ENCODE measurements around the gene SMG5. TPM values are rescaled to one million over a fixed set of nuclear protein-coding genes. Genes with fewer than 3 reads are reported as not detected.
"Not testable (repeated sequence)": the region's sequence is repeated elsewhere in the genome, so short reads cannot be mapped to it uniquely, and the experiment has no call there.

Gene SMG5
- total and polyA plus RNA-seq, 2 experiments from 2014 or later = 54.9 to 65.9 TPM

- 93% methylated on average over 9 of the region's 9 CpGs for WGBS (ENCODE audit: low lambda C conversion rate, missing lambda C conversion rate)
- H3K79me2 ChIP-seq = peaks cover 45% of the 10 kb centered on the region
These were observed 62.4 kb downstream of the SMG5 start for GRCh38 chr1:156220226-156220625.

DNA sequence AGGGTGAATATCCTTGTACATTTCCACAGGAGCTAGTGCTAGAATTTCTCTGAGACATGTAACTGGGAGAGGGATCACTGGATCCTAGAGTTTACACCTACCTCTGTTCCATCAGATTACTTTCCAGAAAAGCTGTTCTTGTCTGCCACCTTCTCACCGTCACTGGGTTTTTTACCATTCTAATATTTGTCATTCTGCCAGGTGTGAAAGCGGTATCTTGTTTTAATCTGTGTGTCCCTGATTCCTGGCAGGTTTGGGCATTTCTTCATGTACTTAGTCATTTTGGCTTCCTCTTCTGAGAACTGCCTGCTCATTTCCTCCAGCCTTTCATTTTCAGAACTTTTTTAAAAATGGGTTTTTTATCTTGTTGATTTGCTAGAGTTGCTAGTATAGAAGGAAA, 64.8 kb downstream of the SMG5 start:
- Histone ChIP-seq H3K27me3 (no peaks in the 10 kb centered on the region), H3K4me1 (ENCODE audit: insufficient read depth) (peaks cover 8% of the 10 kb centered on the region), H3K9me3 (ENCODE audit: low read depth) (no peaks in the 10 kb centered on the region), H2AFZ (no peak overlapping the region), H3K4me2 (no peak overlapping the region), H3K36me3 (replicated peaks; ENCODE audit: insufficient read depth, low read depth) (no peaks in the 10 kb centered on the region), H3K27ac (no peak overlapping the region), H3K4me3 (no peak overlapping the region), H3K9me2 (replicated peaks; ENCODE audit: insufficient read depth) (no peaks in the 10 kb centered on the region), H4K20me1 (ENCODE audit: insufficient read depth, poor library complexity, severe bottlenecking) (no peaks in the 10 kb centered on the region), H3K79me2 (peaks cover 63% of the 10 kb centered on the region)
- DNase-seq (ENCODE audit: low spot score) = no peak
- TF ChIP-seq EZH2phosphoT487 (IDR thresholded peaks at IDR 0.05; ENCODE audit: low read depth, severe bottlenecking, unreplicated experiment) (no peak), CTCF (IDR thresholded peaks at IDR 0.05; ENCODE audit: poor library complexity) (no peak), EZH2 (IDR thresholded peaks at IDR 0.05; ENCODE audit: borderline replicate concordance) (no peak)
- WGBS (ENCODE audit: low lambda C conversion rate, missing lambda C conversion rate) = 98% methylated on average over 2 of the region's 2 CpGs

More at GRCh38 chr1:156220226-156220625, 62.4 kb downstream of the SMG5 start:
- no peaks in the 10 kb centered on the region for H4K20me1 ChIP-seq (ENCODE audit: insufficient read depth, poor library complexity, severe bottlenecking)
- H3K4me2 ChIP-seq = no peak overlapping the region
- no peak overlapping the region for H3K4me3 ChIP-seq
- H3K27me3 ChIP-seq = no peaks in the 10 kb centered on the region
- H3K9me2 ChIP-seq (replicated peaks; ENCODE audit: insufficient read depth) = no peaks in the 10 kb centered on the region
- H3K36me3 ChIP-seq (replicated peaks; ENCODE audit: insufficient read depth, low read depth) = no peaks in the 10 kb centered on the region
- H2AFZ ChIP-seq = no peak overlapping the region
- DNase-seq (ENCODE audit: low spot score) = no peak
- no peak for TF ChIP-seq EZH2 (IDR thresholded peaks at IDR 0.05; ENCODE audit: borderline replicate concordance)
- TF ChIP-seq CTCF (IDR thresholded peaks at IDR 0.05; ENCODE audit: poor library complexity) = no peak
- no peak for TF ChIP-seq EZH2phosphoT487 (IDR thresholded peaks at IDR 0.05; ENCODE audit: low read depth, severe bottlenecking, unreplicated experiment)
- H3K4me1 ChIP-seq (ENCODE audit: insufficient read depth) = no peaks in the 10 kb centered on the region
- no peak overlapping the region for H3K27ac ChIP-seq
- no peaks in the 10 kb centered on the region for H3K9me3 ChIP-seq (ENCODE audit: low read depth)

- not testable (repeated sequence) for H3K27me3 ChIP-seq; H3K4me1 ChIP-seq (ENCODE audit: insufficient read depth); H3K27ac ChIP-seq; H3K9me3 ChIP-seq (ENCODE audit: low read depth); H3K9me2 ChIP-seq (replicated peaks; ENCODE audit: insufficient read depth); H3K36me3 ChIP-seq (replicated peaks; ENCODE audit: insufficient read depth, low read depth); H4K20me1 ChIP-seq (ENCODE audit: insufficient read depth, poor library complexity, severe bottlenecking); DNase-seq (ENCODE audit: low spot score); H3K4me3 ChIP-seq; H3K4me2 ChIP-seq; H2AFZ ChIP-seq
- 95% methylated on average over 49 of the region's 55 CpGs for WGBS (ENCODE audit: low lambda C conversion rate, missing lambda C conversion rate)
- peaks cover 63% of the 10 kb centered on the region for H3K79me2 ChIP-seq
These were observed 66.1 kb downstream of the SMG5 start for GRCh38 chr1:156216361-156217086.

- H3K4me3 ChIP-seq = peak overlapping the region; percentile 60
- H3K27me3 ChIP-seq = no peaks in the 10 kb centered on the region
- WGBS (ENCODE audit: low lambda C conversion rate, missing lambda C conversion rate) = 87% methylated on average over 16 of the region's 16 CpGs
- DNase-seq (ENCODE audit: low spot score) = no peak
- H4K20me1 ChIP-seq (ENCODE audit: insufficient read depth, poor library complexity, severe bottlenecking) = no peaks in the 10 kb centered on the region
- no peaks in the 10 kb centered on the region for H3K36me3 ChIP-seq (replicated peaks; ENCODE audit: insufficient read depth, low read depth)
- H3K9me3 ChIP-seq (ENCODE audit: low read depth) = no peaks in the 10 kb centered on the region
- peaks cover 8% of the 10 kb centered on the region for H3K4me1 ChIP-seq (ENCODE audit: insufficient read depth)
- peak overlapping the region; percentile 85 for H3K4me2 ChIP-seq
- TF ChIP-seq CTCF (IDR thresholded peaks at IDR 0.05; ENCODE audit: poor library complexity) = no peak
- no peak for TF ChIP-seq EZH2 (IDR thresholded peaks at IDR 0.05; ENCODE audit: borderline replicate concordance)
- TF ChIP-seq EZH2phosphoT487 (IDR thresholded peaks at IDR 0.05; ENCODE audit: low read depth, severe bottlenecking, unreplicated experiment) = no peak
- H3K27ac ChIP-seq = peak overlapping the region; percentile 96
- peaks cover 52% of the 10 kb centered on the region for H3K79me2 ChIP-seq
- H2AFZ ChIP-seq = no peak overlapping the region
- H3K9me2 ChIP-seq (replicated peaks; ENCODE audit: insufficient read depth) = no peaks in the 10 kb centered on the region
These were observed 68.4 kb downstream of the SMG5 start for GRCh38 chr1:156214024-156214748.
